Endothelial cell of umbilical vein (primary cell): ENCODE results near the gene SRRM4. TPM values are rescaled to one million over a fixed set of nuclear protein-coding genes. Genes with fewer than 3 reads are reported as not detected.

Experiments used
- BruUV-seq: library from RNA; stranded (reverse); fragments of 400-500 nt; replicated peaks from 2 replicates; lab custom pipeline; 2021; lab: Mats Ljungman, UMichigan
- CTCF ChIA-PET: fragments of 300-600, 350-600 bp; sonication (Branson Sonifier 250); formaldehyde crosslinking; loops from one replicate; lab custom pipeline; 2021; ENCODE audit warnings: antibody characterized with exemption, inconsistent platforms; lab: Charles Lee
- POLR2A ChIA-PET: fragments of 300-600, 350-600 bp; sonication (Branson Sonifier 250); formaldehyde crosslinking; loops from one replicate; lab custom pipeline; 2021; ENCODE audit warnings: antibody characterized with exemption, inconsistent platforms; lab: Charles Lee
- DNase-seq: peaks from one replicate; pipeline ENCODE4 v3.0.0-alpha.2; 2011; ENCODE audit warnings: low read depth, low spot score
- FAIRE-seq: peaks from 2 replicates; lab custom pipeline; 2011; peaks lifted over from hg19 to GRCh38; lab: Jason Lieb, UNC
- H2AFZ ChIP-seq: 2 replicates; pipeline ENCODE4 v1.6.0; 2012; ENCODE audit warnings: low read depth, low read length, control low read depth, inconsistent platforms
- H3K27ac ChIP-seq: 2 replicates; pipeline ENCODE4 v1.5.1; 2011; ENCODE audit warnings: low read depth, mild to moderate bottlenecking, control low read depth, low read length, moderate library complexity; ENCODE audit not compliant: insufficient read depth
- H3K27me3 ChIP-seq, 2 experiments: 2 replicates each; pipeline versions ENCODE4 v1.6.0 to v1.6.1; 2011; ENCODE audit warnings: low read length in 2 of 2, mixed read lengths in 1 of 2; ENCODE audit not compliant: control insufficient read depth in 2 of 2, insufficient read depth in 2 of 2
- H3K36me3 ChIP-seq, 2 experiments: 2 replicates in 1 of 2; 3 replicates in 1 of 2; pipeline ENCODE4 v1.5.1; 2011; ENCODE audit warnings: low read length in 2 of 2, mild to moderate bottlenecking in 1 of 2, moderate library complexity in 1 of 2; ENCODE audit not compliant: control insufficient read depth in 2 of 2, insufficient read depth in 2 of 2; ENCODE audit errors: extremely low read depth in 1 of 2
- H3K4me1 ChIP-seq: 3 replicates; pipeline ENCODE4 v1.5.1; 2011; ENCODE audit warnings: mild to moderate bottlenecking, low read length; ENCODE audit not compliant: control insufficient read depth, insufficient read depth; ENCODE audit errors: extremely low read depth
- H3K4me2 ChIP-seq: 2 replicates; pipeline ENCODE4 v1.6.1; 2011; ENCODE audit warnings: low read length, control low read depth, mixed read lengths; ENCODE audit not compliant: insufficient read depth
- H3K4me3 ChIP-seq, 3 experiments: fragments of 200-600 bp in 1 of 3; sonication (generic), shearing (Covaris generic) in 1 of 3; replicated peaks in 1 of 3; 2 replicates each; pipeline ENCODE4 v1.5.1; 2011 to 2016; ENCODE audit warnings: control low read depth in 3 of 3, low read length in 3 of 3, mild to moderate bottlenecking in 2 of 3, inconsistent platforms in 1 of 3, low read depth in 1 of 3, moderate library complexity in 1 of 3; ENCODE audit not compliant: insufficient read depth in 1 of 3
- H3K79me2 ChIP-seq: 2 replicates; pipeline ENCODE4 v1.6.0; 2012; ENCODE audit warnings: low read length, inconsistent platforms; ENCODE audit not compliant: control insufficient read depth, insufficient read depth
- H3K9ac ChIP-seq: replicated peaks from 2 replicates; pipeline ENCODE3; 2011; ENCODE audit warnings: low read length, control low read depth; ENCODE audit not compliant: insufficient read depth; ENCODE audit errors: extremely low read depth
- H3K9me1 ChIP-seq: replicated peaks from 3 replicates; pipeline ENCODE4 v1.6.0; 2011; ENCODE audit warnings: mild to moderate bottlenecking, low read length; ENCODE audit not compliant: control insufficient read depth, insufficient read depth; ENCODE audit errors: extremely low read depth
- H3K9me3 ChIP-seq: replicated peaks from 2 replicates; pipeline ENCODE4 v1.5.1; 2012; ENCODE audit warnings: low read length, inconsistent platforms; ENCODE audit not compliant: control insufficient read depth, insufficient read depth
- H4K20me1 ChIP-seq: replicated peaks from 2 replicates; pipeline ENCODE3; 2011; ENCODE audit warnings: mild to moderate bottlenecking, low read length; ENCODE audit not compliant: control insufficient read depth, insufficient read depth; ENCODE audit errors: extremely low read depth
- FOS ChIP-seq: IDR thresholded peaks from 2 replicates; pipeline ENCODE4 v1.6.1; 2011; ENCODE audit warnings: mild to moderate bottlenecking, low read length, moderate library complexity, borderline replicate concordance; ENCODE audit not compliant: insufficient read depth
- GATA2 ChIP-seq: IDR thresholded peaks from 2 replicates; pipeline ENCODE4 v1.7.0; 2011; ENCODE audit warnings: low read depth, mild to moderate bottlenecking, moderate library complexity, mixed read lengths, low read length; ENCODE audit not compliant: insufficient read length, insufficient read depth
- JUN ChIP-seq: IDR thresholded peaks from 2 replicates; pipeline ENCODE4 v1.6.1; 2011; ENCODE audit warnings: borderline replicate concordance, low read depth; ENCODE audit not compliant: insufficient read length, insufficient read depth
- MAX ChIP-seq: IDR thresholded peaks from 2 replicates; pipeline ENCODE4 v1.6.1; 2011; ENCODE audit not compliant: insufficient read depth, insufficient read length
- MYC ChIP-seq: IDR thresholded peaks from one replicate; pipeline ENCODE4 v1.6.1; 2011; ENCODE audit warnings: mild to moderate bottlenecking, low read depth, low read length
- POLR2A ChIP-seq: IDR thresholded peaks from 2 replicates; pipeline ENCODE4 v1.6.1; 2012; ENCODE audit warnings: low read depth, mild to moderate bottlenecking, control low read depth, low read length
- dilution Hi-C: fragments of 300-500 bp; cut with MboI; formaldehyde crosslinking; loops from one replicate; pipeline ENCODE4 v1.15.0; 2019; ENCODE audit warnings: low sequenced_read_pairs; ENCODE audit not compliant: extremely low pct_ligation_motif_present
- intact Hi-C: fragments of 100-400 bp; cut with micrococcal nuclease; formaldehyde crosslinking; loops from one replicate; pipeline ENCODE4 v1.10.0; 2022
- polyA plus RNA-seq, 4 experiments: library from polyadenylated mRNA; depleted of rRNA in 3 of 4; stranded (reverse) in 3 of 4; unstranded in 1 of 4; fragments of >200 nt; gene quantifications; 2 replicates each; pipeline versions ENCODE4 v1.2.1 to v1.2.3, GENCODE V29; 2011 to 2012; ENCODE audit warnings: missing spikeins in 1 of 4
- total RNA-seq: library from RNA; stranded (reverse); gene quantifications from 2 replicates; pipeline ENCODE4 v1.2.3, GENCODE V29; 2021

Gene SRRM4
- total and polyA plus RNA-seq, 2 donors (not counting 3 experiments of a cell fraction or from before 2014, with no cell fraction given), result not detected

GRCh38 chr12:119055977-119056376, 74.6 kb downstream of the SRRM4 start:
- DNase-seq (no peak), FAIRE-seq (no peak)
- no peaks in the 10 kb centered on the region for H3K79me2 ChIP-seq
- CTCF ChIA-PET, result interaction anchor here (1.2 kb wide), 1 partner anchor 19 kb away, joined by 3 read pairs; no protein-coding TSS in a partner anchor
- H3K9ac ChIP-seq, result no peak overlapping the region
- no peak overlapping the region for H3K4me2 ChIP-seq
- no TSS peak for BruUV-seq
- H3K4me1 ChIP-seq, result no peaks in the 10 kb centered on the region
- H2AFZ ChIP-seq, result no peak overlapping the region
- dilution Hi-C loops, result no loop called here
- intact Hi-C loops, result no loop called here
- no peaks in the 10 kb centered on the region for H3K27me3 ChIP-seq
- TF ChIP-seq POLR2A (no peak), FOS (no peak), MYC (no peak), JUN (no peak), GATA2 (no peak), MAX (no peak)
- no peaks in the 10 kb centered on the region for H3K36me3 ChIP-seq
- no peak overlapping the region for H3K4me3 ChIP-seq
- H3K9me1 ChIP-seq, result no peaks in the 10 kb centered on the region
- no peak overlapping the region for H3K27ac ChIP-seq
- no peaks in the 10 kb centered on the region for H4K20me1 ChIP-seq
- no peaks in the 10 kb centered on the region for H3K9me3 ChIP-seq
- POLR2A ChIA-PET, result no interaction called here

GRCh38 chr12:119060847-119061796, 79.8 kb downstream of the SRRM4 start:
- no peaks in the 10 kb centered on the region for H3K9me1 ChIP-seq
- peak; percentile 16 for DNase-seq
- dilution Hi-C loops (no loop called here), intact Hi-C loops (no loop called here)
- no TSS peak for BruUV-seq
- H3K4me2 ChIP-seq, result no peak overlapping the region
- TF ChIP-seq FOS (peak; percentile 12), JUN (no peak)
- H4K20me1 ChIP-seq, result no peaks in the 10 kb centered on the region
- H3K4me1 ChIP-seq, result no peaks in the 10 kb centered on the region
- H3K79me2 ChIP-seq, result no peaks in the 10 kb centered on the region
- no peaks in the 10 kb centered on the region for H3K36me3 ChIP-seq
- H3K9me3 ChIP-seq, result no peaks in the 10 kb centered on the region
- no peak overlapping the region for H3K9ac ChIP-seq
- no peak overlapping the region for H3K27ac ChIP-seq
- H3K27me3 ChIP-seq, result no peaks in the 10 kb centered on the region
- H2AFZ ChIP-seq, result no peak overlapping the region
- POLR2A ChIA-PET, result no interaction called here
- no peak for FAIRE-seq
- H3K4me3 ChIP-seq, result no peak overlapping the region
- CTCF ChIA-PET, result no interaction called here
